ENCODE measurements around the gene COQ8A.
"Not testable (repeated sequence)": the region's sequence is repeated elsewhere in the genome, so short reads cannot be mapped to it uniquely, and the experiment has no call there.

COQ8A gene

DNA sequence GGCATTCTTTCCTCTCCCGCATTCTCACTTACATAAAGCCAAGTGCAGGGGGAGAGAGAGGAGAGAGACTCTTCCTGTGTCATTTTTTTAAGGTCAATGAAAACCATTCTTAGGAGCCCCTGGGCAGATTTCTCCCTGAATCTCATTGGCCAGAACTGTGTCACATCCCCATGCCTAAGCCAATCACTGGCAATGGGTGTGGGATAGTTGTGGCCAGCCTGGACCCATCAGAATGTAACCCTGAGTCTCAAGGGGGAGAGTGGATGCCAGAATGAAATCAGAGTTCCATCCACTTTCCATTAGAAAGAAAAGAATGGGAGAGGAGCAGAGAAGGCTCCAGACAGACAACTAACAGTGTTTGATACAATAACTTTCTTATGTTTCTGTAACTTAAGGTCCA is 31.2 kb upstream of the COQ8A start:
- Mint-ChIP-seq H3K9me3 (ENCODE audit: low read depth) (no peaks in the 10 kb centered on the region), H3K4me3 (no peak overlapping the region), H3K4me1 (ENCODE audit: low read depth) (no peaks in the 10 kb centered on the region), H3K27ac (no peak overlapping the region), H3K27me3 (no peaks in the 10 kb centered on the region), H3K36me3 (no peaks in the 10 kb centered on the region)

GRCh38 chr1:226912587-226913176 is 27.4 kb upstream of the COQ8A start:
- Mint-ChIP-seq H3K4me1 (ENCODE audit: low read depth) (no peaks in the 10 kb centered on the region), H3K27ac (no peak overlapping the region), H3K4me3 (no peak overlapping the region), H3K36me3 (no peaks in the 10 kb centered on the region), H3K27me3 (no peaks in the 10 kb centered on the region), H3K9me3 (ENCODE audit: low read depth) (no peaks in the 10 kb centered on the region)

- Mint-ChIP-seq H3K36me3 (no peaks in the 10 kb centered on the region), H3K9me3 (ENCODE audit: low read depth) (no peaks in the 10 kb centered on the region), H3K4me3 (no peak overlapping the region), H3K4me1 (ENCODE audit: low read depth) (no peaks in the 10 kb centered on the region), H3K27ac (no peak overlapping the region), H3K27me3 (peaks cover 1% of the 10 kb centered on the region)
These were observed 24.5 kb upstream of the COQ8A start for GRCh38 chr1:226915672-226915995.

DNA sequence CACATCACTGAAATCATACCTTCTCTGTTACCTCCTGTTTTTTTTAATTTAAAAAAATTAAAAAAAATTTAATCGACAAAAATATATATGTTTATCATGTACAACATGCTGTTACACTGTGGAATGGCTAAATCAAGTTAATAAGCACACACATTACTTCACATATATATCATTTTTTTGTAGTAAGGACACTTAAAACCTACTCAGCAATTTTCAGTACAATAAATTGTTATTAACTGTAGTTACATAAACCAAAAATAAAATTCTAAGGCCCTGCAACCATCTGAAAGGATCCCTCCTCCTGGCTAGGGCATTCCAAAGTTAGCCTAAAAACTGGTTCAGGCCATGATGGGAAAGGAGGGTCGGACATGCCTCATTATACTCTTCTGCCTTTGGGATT is 23.6 kb upstream of the COQ8A start:
- Mint-ChIP-seq H3K4me1 (ENCODE audit: low read depth) (no peaks in the 10 kb centered on the region), H3K36me3 (no peaks in the 10 kb centered on the region), H3K9me3 (ENCODE audit: low read depth) (no peaks in the 10 kb centered on the region), H3K27ac (no peak overlapping the region), H3K4me3 (no peak overlapping the region), H3K27me3 (peaks cover 1% of the 10 kb centered on the region)

DNA sequence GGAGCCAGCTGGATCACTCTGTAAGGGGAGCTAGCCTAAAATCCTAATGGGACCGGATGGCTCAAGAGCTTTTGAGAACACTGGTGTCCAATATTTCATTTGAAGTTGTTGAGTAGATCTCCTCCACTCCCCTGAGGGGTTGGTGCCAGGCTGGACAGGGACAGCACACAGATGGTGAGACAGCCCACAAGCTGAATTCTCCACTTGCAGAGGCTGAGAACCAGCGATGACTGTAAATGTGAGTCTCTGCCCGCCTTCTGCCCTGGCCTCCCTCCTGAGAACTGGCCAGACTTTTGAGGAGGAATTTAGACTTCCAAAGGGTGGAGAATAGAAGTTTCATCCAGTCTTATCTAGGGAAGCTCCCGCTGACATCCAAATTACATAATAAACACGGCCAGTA is 20.5 kb upstream of the COQ8A start:
- no peak overlapping the region for H3K27ac Mint-ChIP-seq
- peaks cover 1% of the 10 kb centered on the region for H3K27me3 Mint-ChIP-seq
- H3K4me3 Mint-ChIP-seq, result no peak overlapping the region
- no peaks in the 10 kb centered on the region for H3K4me1 Mint-ChIP-seq (ENCODE audit: low read depth)
- no peaks in the 10 kb centered on the region for H3K36me3 Mint-ChIP-seq
- H3K9me3 Mint-ChIP-seq (ENCODE audit: low read depth), result no peaks in the 10 kb centered on the region

DNA sequence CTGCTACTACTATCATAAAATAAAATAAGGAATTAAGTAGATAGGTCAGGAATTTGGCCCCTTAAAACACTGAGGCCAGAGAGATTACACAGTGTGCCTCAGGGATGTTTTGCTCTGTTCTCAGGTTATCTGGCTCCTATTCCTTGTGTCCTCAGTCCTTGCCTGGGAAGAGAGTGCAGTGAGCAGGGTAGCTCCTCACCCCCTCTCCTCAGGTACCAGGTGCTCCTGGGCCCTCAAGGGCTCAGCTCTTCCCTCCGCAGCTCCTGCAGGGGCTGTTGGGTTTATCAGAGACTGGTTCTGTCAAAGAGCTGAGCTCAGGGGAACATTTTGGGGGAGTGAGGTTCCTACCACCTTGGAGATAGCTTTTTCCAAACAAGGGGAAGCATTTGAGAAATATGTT is 20.1 kb upstream of the COQ8A start:
- peaks cover 1% of the 10 kb centered on the region for H3K27me3 Mint-ChIP-seq
- H3K4me3 Mint-ChIP-seq, result no peak overlapping the region
- no peaks in the 10 kb centered on the region for H3K9me3 Mint-ChIP-seq (ENCODE audit: low read depth)
- no peaks in the 10 kb centered on the region for H3K4me1 Mint-ChIP-seq (ENCODE audit: low read depth)
- no peaks in the 10 kb centered on the region for H3K36me3 Mint-ChIP-seq
- no peak overlapping the region for H3K27ac Mint-ChIP-seq

- Mint-ChIP-seq H3K4me3 (no peak overlapping the region), H3K4me1 (ENCODE audit: low read depth) (no peaks in the 10 kb centered on the region), H3K27me3 (peaks cover 1% of the 10 kb centered on the region), H3K27ac (no peak overlapping the region), H3K9me3 (ENCODE audit: low read depth) (no peaks in the 10 kb centered on the region), H3K36me3 (no peaks in the 10 kb centered on the region)
These were observed 19.6 kb upstream of the COQ8A start for GRCh38 chr1:226920446-226920894.

- H3K27ac Mint-ChIP-seq, result no peak overlapping the region
- H3K4me1 Mint-ChIP-seq (ENCODE audit: low read depth), result no peaks in the 10 kb centered on the region
- no peak overlapping the region for H3K4me3 Mint-ChIP-seq
- peaks cover 1% of the 10 kb centered on the region for H3K27me3 Mint-ChIP-seq
- no peaks in the 10 kb centered on the region for H3K9me3 Mint-ChIP-seq (ENCODE audit: low read depth)
- H3K36me3 Mint-ChIP-seq, result no peaks in the 10 kb centered on the region
These were observed 18.6 kb upstream of the COQ8A start for GRCh38 chr1:226921504-226921903.

DNA sequence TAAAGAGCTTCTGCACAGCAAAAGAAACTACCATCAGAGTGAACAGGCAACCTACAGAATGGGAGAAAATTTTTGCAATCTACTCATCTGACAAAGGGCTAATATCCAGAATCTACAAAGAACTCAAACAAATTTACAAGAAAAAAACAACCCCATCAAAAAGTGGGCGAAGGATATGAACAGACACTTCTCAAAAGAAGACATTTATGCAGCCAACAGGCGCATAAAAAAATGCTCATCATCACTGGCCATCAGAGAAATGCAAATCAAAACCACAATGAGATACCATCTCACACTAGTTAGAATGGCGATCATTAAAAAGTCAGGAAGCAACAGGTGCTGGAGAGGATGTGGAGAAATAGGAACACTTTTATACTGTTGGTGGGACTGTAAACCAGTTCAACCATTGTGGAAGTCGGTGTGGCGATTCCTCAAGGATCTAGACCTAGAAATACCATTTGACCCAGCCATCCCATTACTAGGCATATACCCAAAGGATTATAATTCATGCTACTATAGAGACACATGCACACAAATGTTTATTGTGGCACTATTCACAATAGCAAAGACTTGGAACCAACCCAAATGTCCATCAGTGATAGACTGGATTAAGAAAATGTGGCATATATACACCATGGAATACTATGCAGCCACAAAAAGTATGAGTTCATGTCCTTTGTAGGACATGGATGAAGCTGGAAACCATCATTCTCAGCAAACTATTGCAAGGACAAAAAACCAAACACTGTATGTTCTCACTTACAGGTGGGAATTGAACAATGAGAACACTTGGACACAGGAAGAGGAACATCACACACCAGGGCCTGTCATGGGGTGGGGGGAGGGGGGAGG is 10.6 kb upstream of the COQ8A start:
- not testable (repeated sequence) for H3K4me3 Mint-ChIP-seq; H3K27ac Mint-ChIP-seq; H3K36me3 Mint-ChIP-seq; H3K4me1 Mint-ChIP-seq (ENCODE audit: low read depth); H3K9me3 Mint-ChIP-seq (ENCODE audit: low read depth); H3K27me3 Mint-ChIP-seq

DNA sequence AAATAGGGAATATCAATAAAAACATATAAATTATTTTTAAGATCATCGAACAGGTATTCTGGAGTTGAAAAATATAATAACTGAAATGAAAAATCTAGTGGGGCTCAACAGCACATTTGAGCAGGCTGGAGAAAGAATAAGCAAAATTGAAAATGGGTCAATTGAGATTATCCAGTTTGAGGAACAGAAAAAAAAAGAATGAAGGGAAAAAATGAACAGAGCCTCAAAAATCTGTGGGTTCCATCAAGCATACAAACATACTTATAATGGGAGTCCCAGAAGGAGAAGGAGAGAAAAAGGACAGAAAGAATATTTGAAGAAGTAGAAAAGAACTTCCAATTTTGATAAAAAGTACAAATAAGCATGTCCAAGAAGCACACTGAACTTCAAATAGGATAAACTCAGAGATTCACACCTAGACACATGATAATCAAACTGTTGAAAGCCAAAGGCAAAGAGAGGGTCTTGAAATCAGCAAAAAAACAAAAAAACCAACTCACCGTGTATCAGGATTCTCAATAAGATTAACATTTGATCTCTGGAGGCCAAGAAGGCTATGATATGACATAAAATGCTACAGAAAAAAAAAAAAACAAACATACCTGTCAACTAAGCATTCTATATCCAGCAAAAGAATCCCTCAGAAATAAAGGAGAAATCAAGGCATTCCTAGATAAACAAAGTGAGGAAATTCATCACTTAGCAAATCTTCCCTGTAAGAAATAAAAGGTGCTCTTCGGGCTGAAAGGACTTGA is 5.4 kb upstream of the COQ8A start:
- Mint-ChIP-seq H3K4me1 (ENCODE audit: low read depth) (peaks cover 18% of the 10 kb centered on the region), H3K36me3 (peaks cover 12% of the 10 kb centered on the region), H3K9me3 (ENCODE audit: low read depth) (peaks cover 12% of the 10 kb centered on the region), H3K27me3 (no peaks in the 10 kb centered on the region), H3K27ac (no peak overlapping the region), H3K4me3 (no peak overlapping the region)

- H3K9me3 Mint-ChIP-seq (ENCODE audit: low read depth), result peaks cover 12% of the 10 kb centered on the region
- H3K27me3 Mint-ChIP-seq, result no peaks in the 10 kb centered on the region
- peaks cover 12% of the 10 kb centered on the region for H3K36me3 Mint-ChIP-seq
- H3K4me3 Mint-ChIP-seq, result peak overlapping the region; percentile 91
- peak overlapping the region; percentile 96 for H3K27ac Mint-ChIP-seq
- H3K4me1 Mint-ChIP-seq (ENCODE audit: low read depth), result peaks cover 36% of the 10 kb centered on the region
These were observed 2.0 kb upstream of the COQ8A start for GRCh38 chr1:226937940-226938725.

GRCh38 chr1:226938903-226939437 is 1.1 kb upstream of the COQ8A start:
- peaks cover 45% of the 10 kb centered on the region for H3K4me1 Mint-ChIP-seq (ENCODE audit: low read depth)
- H3K27me3 Mint-ChIP-seq, result no peaks in the 10 kb centered on the region
- peaks cover 12% of the 10 kb centered on the region for H3K36me3 Mint-ChIP-seq

DNA sequence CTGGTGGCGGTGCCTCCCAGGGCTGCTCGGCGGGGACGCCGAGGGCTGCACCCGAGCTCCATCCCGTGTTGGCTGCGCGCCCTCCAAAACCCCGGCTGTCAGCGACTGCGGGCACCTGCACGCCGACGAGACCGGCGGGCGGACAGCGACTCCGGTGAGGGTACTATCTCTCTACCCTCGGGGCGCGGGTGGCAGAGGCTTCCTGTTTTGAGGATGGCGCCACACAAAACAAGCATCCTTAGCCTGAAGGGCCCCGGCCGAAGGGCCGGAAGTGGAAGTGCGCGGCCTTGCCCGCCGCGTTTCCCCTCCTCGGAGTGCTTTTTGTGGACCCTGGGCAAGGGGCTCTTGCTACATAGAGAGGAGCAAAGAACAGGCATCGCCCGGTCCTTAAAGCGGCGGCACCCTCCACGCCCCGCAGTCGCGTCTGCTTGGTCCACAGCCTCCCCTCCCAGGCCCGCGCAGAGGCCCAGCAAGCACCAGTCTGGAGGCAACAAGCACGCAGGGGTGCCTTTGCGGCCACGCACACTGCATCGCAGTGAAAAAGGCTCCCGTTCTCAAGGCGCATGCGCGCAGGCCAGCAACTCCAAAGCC is 561 bp upstream of the COQ8A start:
- Mint-ChIP-seq H3K9me3 (ENCODE audit: low read depth) (peaks cover 11% of the 10 kb centered on the region), H3K4me3 (peak overlapping the region; percentile 91), H3K27me3 (no peaks in the 10 kb centered on the region), H3K4me1 (ENCODE audit: low read depth) (peaks cover 50% of the 10 kb centered on the region), H3K36me3 (peaks cover 10% of the 10 kb centered on the region), H3K27ac (peak overlapping the region; percentile 96)

More at GRCh38 chr1:226938903-226939437, 1.1 kb upstream of the COQ8A start:
- H3K4me3 Mint-ChIP-seq, result peak overlapping the region; percentile 91
- peak overlapping the region; percentile 96 for H3K27ac Mint-ChIP-seq
- H3K9me3 Mint-ChIP-seq (ENCODE audit: low read depth), result peaks cover 12% of the 10 kb centered on the region

DNA sequence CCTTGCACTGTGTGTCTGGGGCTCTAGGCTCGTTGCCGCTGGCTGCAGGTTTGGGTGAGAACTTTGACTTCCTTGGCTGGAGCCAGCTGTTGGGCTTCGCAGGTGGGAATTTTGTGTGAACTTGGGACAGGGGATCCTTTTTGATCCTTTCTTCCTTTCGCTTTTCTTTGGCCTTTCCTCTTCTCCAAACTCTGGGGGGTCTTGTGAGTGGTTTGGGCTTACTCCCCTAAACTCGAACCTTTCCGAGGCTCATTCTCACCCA is 643 bp downstream of the COQ8A start:
- Mint-ChIP-seq H3K9me3 (ENCODE audit: low read depth) (no peaks in the 10 kb centered on the region), H3K4me1 (ENCODE audit: low read depth) (peaks cover 56% of the 10 kb centered on the region), H3K27me3 (no peaks in the 10 kb centered on the region), H3K4me3 (peak overlapping the region; percentile 91), H3K27ac (peak overlapping the region; percentile 90), H3K36me3 (no peaks in the 10 kb centered on the region)
